ENCODE measurements around the gene AP3B1.

Gene AP3B1

DNA sequence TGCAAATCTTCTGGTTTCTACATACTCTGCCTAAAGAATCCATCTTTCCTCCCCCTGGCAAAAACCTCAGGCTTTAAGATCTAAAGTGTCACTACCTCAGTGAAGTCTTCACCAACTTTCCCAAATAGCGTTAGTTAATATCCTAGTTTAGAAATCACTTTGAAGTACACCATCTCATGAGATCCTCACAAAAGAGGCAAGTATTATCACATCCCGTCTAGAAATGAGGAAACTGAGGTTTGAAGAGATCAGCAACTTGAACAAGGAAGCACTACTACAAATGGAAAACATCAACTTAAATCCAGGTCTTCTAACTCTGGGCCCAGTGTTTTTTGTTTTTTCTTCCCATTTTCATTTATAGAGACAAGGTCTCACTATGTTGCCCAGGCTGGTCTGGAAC, 4.6 kb downstream of the AP3B1 start:
- DNase-seq (ENCODE audit: extremely low read depth in 1 of 2, low read depth in 1 of 2) = no peak

DNA sequence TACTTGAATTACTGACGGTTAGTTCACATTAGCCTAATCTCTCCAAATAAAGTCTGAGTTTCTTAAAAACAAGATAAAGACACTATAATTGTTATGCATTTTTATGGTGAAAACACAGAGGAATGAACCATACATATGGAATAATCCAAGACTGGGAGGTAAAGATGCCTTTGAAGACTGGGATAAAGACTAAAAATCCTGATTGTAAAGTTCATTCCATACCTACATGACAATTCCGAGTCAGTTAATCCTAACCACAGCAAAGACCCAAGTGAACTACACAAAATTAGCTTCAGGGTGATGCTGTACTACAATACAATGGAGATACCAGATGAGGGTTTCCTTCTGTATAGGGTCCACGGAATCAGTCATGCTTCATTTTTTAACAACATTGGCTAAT, 6.3 kb downstream of the AP3B1 start:
- no peak for DNase-seq (ENCODE audit: extremely low read depth in 1 of 2, low read depth in 1 of 2)

DNA sequence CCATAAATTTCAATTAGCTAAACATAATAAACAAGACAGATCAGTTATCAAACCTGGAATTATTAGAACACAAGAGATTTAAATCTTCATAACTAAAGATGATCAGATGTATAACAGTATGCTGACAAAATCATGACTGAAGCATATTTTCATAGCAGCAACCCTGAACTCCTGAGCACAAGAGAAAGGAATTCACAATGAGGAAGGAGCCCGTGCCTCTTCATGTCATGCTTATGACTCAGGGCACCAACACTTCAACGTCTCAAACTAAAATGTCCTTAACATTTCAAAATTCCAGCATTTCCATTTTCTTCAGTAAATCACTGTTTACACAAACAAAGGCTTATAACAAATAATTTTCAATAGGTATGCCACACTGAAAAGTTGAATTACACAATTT, 6.7 kb downstream of the AP3B1 start:
- no peak for DNase-seq (ENCODE audit: extremely low read depth in 1 of 2, low read depth in 1 of 2)

DNA sequence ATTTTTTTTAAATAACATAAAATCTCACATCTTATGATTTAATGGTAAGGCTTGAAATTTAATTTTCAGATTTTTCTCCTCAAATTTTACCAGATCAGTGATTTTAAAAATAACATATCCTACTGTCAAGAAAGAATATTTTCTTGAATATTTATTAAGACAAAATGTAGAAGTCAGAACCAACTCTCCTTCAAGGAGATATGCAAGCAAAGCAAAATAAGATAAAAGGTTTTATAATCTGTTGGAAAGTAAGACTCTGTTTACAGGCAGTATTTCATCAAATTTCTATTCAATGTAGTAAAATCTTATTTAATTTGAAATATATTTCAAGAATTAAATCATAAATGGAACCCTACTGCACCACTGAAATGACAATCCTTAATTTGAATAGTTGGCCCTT, 7.3 kb downstream of the AP3B1 start:
- DNase-seq (ENCODE audit: extremely low read depth in 1 of 2, low read depth in 1 of 2) = no peak

DNA sequence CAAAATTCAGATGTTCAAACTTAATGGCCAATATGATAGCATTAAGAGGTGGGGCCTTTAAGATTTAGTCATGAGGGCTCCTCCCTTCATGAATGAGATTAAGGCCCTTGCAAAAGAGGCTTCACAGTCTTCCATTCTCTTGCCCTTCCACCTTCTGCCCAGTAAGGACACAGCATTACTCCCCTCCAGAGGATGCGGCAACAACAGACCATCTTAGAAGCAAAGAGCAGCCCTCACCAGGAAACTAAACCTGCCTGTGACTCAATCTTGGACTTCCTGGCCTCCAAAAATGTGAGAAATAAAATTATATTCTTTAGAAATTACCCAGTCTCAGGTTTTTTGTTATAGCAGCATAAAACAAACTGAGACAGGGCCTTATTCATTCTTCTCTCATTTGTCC, 8.2 kb downstream of the AP3B1 start:
- DNase-seq (ENCODE audit: extremely low read depth in 1 of 2, low read depth in 1 of 2) = no peak

DNA sequence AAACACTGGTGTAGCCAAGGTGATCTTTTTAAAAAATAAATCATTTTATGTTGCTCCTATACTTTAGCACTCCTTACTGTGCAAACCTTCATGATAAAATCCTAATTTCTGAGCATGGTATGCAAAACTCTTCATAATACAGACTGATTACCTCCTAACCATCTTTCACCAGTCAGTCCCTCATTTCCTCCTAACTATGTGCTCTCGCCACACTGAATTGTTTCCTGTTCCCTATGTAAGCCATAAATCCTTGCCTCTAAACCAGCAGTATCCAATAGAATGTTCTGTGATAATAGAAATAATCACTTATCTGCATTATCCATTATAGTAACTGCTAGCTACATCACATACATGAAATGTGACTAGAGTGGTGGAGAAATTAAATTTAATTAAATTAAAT, 10.7 kb downstream of the AP3B1 start:
- DNase-seq (ENCODE audit: extremely low read depth in 1 of 2, low read depth in 1 of 2) = no peak

DNA sequence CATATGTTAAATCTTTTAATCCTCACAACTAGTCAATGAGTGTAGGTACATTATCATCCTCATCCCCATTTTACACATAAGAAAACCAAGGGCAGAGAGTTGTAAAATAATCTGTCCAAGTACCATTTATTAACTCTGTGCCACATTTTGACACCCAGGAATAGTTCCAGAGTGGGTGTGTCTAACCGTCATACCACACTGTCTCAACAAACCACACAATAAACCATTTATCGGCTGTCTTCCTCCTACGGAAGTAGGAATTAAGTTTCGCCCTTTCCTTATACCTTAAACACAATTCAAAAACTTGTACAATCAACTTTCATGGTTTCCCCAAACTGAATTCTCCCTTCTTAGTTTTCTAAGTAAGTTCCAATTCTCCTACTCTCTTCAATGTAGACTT, 11.4 kb downstream of the AP3B1 start:
- no peak for DNase-seq (ENCODE audit: extremely low read depth in 1 of 2, low read depth in 1 of 2)

DNA sequence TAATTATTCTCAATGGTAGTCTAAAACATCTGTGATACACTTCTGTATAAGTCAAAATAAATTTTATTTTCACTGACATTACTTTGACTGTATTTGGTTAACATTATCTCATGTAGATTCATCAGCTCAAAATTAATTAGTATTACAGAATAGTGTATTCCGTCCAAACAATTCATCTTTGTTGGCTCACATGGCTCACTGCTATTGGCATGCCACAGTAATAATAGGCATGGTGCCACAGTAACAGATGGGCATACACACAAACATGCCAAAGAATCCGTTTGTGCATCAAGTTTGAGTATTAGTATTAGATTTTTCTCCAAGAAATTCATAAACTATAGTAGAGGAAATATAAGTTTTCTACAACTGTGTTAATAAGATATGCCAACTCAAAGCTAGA, 14.2 kb downstream of the AP3B1 start:
- no peak for DNase-seq (ENCODE audit: extremely low read depth in 1 of 2, low read depth in 1 of 2)

DNA sequence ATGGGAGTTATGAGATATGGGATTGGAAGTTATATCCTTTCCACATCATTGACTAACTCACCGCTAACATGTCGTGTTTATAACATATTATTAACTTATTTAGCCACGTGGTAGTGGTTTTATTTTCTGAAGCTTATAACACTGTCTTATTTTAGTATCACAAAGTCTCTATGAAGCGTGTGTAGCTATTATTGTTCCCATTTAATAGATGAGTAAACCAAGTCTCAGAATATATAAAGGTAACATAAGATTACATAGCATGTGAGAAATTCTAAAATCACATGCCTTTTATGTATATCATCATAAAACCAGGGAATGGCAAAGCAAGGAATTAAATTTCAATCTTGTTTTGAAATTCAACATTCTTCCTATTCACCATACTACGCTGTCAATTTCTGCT, 15.3 kb downstream of the AP3B1 start:
- no peak for DNase-seq (ENCODE audit: extremely low read depth in 1 of 2, low read depth in 1 of 2)

DNA sequence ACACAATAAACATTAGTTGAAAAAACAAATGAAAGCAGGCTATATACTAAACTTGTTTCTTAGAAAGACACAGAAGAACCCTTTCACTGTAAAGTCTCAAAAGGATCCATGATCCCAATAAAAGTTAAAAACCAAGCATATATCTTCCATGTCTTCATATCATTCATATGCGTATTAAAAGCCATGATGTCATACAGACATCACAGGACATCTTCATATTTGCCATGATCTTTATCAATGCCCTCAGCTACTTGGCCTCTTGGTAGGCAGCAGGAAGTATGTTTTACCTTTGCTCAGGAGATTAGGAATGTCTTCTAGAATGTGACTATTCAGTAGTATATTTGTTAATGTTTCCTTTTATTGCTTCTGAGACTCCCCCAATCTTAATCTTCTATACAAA, 16.8 kb downstream of the AP3B1 start:
- no peak for DNase-seq (ENCODE audit: extremely low read depth in 1 of 2, low read depth in 1 of 2)

DNA sequence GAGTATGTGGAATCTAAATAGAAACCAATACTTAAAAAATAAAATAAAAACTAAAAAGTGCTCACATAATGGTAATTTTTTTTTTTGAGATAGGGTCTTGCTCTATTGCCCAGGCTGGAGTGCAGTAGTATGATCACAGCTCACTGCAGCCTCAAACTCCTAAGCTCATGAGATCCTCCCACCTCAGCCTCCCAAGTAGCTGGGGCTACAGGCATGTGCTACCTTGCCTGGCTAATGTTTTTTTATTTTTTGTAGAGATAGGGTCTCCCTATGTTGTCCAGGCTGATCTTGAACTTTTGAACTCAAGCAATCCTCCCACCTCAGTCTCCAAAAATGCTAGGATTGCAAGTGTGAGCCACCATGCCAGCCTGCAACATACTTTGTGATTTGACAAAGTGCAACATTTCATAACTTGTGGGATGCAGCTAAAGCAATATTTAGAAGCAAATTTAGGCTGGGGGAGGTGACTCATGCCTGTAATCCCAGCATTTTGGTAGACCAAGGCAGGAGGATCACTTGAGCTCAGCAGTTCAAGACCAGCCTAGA, 18.4 kb downstream of the AP3B1 start:
- DNase-seq (ENCODE audit: extremely low read depth in 1 of 2, low read depth in 1 of 2) = no peak

DNA sequence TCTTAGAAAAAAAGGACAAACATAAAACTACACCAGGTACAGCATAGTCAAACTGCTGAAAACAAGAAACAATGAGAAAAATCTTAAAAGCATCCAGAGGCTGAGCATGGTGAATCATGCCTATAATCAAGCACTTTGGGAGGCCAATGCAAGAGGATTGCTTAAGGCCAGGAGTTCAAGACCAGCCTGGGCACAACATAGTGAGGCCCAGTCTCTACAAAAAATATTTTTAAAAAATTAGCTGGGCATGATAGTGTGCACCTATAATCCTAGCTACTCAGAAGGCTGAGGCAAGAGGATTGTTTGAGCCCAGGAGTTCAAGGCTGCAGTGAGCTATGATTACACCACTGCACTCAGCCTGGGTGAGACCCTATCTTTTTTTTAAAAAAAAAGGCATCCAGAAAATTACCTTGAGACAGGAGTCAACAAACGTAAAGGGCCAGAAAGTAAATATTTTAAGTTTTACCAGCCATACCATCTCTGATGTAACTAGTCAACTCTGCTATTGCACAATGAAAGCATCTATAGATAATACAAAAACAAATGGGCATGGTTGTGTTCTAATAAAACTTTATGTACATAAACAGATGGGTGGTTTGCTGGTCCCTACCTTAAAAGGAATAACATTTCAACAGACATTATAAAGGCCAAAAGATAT, 19.8 kb downstream of the AP3B1 start:
- no peak for DNase-seq (ENCODE audit: extremely low read depth in 1 of 2, low read depth in 1 of 2)

DNA sequence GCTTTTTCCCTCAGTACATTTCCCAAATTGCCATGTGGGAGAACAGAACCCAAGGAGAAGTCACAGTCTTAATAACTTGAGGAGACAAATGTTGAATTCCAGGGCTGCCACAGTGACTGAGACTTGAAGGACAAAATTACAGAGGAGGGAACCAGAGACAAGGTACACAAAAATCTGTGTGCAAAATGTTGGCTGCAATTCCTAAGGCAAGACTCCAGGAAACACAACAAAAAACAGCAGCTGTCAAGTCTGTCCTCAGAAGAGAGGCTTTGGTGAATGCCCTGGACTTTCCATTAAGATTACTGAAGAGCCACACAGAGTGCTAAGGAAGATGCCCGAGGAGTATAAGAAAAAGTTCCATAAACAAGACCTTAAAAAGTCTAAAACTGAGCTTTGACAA, 21.1 kb downstream of the AP3B1 start:
- no peak for DNase-seq (ENCODE audit: extremely low read depth in 1 of 2, low read depth in 1 of 2)

DNA sequence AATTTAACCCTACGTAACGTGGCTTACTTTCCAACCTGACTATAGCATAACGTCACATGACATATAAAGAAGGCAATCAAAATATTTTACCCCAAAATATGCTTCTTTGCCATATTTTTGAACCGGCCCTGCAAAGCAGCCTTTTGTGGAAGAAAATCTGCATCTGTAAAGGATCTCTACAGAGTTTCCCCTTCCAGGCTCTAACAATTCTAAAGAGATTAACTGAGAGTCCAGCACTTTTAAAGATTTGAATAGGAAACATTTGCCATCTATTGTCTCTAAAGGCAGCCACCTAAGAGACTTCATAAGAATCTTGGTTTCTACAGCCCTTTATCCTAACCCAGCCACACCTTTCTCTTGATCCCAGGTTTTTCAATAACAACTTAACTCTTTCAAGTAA, 22.7 kb downstream of the AP3B1 start:
- no peak for DNase-seq (ENCODE audit: extremely low read depth in 1 of 2, low read depth in 1 of 2)

DNA sequence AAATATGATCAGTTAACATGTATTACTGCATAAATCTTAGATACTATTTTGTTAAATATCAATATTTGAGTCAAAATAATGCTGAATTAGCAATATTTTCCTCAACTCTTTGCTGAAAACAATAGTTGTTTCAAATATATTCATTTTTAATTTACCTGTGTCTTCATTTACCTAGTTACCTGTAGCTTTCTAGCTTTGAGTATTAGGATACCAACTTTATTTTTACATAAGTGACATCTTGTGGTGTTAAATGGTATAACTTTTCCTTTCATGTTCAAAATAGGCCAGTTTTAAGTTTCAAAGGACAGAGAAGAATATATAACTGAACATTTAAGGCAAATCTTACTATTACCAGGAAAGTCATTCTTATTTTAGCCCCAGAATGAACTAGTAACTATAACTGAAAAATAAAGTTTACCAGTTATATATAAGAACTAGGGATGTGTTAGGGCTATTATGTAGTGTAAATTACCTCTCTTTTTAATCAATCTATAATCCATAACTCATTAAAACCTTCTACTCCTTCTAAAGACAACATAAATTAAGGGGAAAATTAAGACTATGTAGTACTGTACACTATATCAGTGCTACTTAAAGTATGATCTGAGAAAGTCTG, 25.3 kb downstream of the AP3B1 start:
- DNase-seq (ENCODE audit: extremely low read depth in 1 of 2, low read depth in 1 of 2) = no peak

DNA sequence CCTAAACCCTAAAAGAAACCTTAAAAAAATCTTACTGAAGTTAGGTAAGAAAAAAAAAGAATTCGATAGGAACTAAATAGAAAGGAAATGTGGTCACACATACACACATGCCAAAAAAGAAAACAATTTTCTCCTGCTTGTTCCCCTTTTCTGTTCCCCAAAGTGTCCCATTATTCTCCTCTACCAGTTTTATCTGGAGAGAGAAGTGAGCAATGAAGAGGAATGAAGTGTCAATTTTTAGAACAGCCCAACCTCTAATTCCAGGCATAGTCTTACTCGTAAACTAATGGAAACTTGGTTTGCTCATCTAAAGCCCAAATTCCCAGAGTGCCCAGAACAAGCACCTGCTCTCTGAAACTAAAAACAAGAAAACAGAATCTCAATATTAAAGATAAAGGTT, 26.1 kb downstream of the AP3B1 start:
- DNase-seq (ENCODE audit: extremely low read depth in 1 of 2, low read depth in 1 of 2) = no peak

DNA sequence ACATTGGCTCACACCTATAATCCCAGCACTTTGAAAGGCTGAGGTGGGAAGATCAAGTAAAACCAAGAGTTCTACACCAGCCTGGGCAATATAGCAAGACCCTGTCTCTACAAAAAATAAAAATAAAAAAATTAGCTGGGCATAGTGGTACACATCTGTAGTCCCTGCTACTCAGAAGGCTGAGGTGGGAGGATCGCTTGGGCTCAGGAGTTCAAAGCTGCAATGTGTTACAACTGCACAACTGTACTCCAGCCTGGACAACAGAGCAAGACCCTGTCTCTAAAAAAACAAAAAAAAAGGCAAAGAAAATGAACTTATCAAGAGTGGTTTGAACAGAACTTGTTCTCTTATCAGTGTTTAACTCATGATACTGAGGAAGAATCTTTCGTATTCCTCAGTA, 29.3 kb downstream of the AP3B1 start:
- DNase-seq (ENCODE audit: extremely low read depth in 1 of 2, low read depth in 1 of 2) = no peak

DNA sequence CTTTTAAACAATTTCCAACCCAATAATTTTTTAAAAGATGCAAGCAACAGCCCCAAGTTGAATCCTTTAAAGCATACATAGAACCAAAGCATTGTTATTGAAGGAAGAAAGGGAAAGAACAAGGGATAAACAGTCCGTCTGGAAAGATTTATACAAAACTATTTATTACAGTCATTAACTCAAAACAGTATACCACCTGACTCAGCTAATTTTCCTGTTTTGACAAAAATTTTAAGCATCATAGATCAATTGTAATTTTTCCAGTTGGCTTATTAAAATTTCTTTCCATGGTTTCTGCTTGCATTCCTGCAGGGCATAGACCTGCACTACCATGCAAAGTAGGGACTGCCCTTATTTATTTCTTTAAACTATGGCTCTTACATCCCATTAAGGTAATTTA, 29.9 kb downstream of the AP3B1 start:
- DNase-seq (ENCODE audit: extremely low read depth in 1 of 2, low read depth in 1 of 2) = no peak

DNA sequence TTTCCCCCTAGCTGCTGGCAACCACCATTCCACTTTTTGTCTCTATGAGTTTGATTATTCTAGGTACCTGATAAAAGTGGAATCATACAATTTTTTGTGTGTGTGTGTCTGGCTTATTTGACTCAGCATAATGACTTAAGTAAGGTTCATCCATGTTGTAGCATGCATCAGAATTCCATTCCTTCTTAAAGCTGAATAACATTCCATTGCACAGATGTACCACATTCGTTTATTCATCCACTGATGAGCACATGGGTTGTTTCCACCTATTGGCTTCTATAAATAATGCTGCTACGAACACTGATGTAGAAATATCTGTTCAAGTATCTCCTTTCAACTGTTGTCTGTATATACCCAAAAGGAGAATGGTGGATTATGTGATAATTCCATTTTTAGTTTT, 33.7 kb downstream of the AP3B1 start:
- no peak for DNase-seq (ENCODE audit: extremely low read depth in 1 of 2, low read depth in 1 of 2)

DNA sequence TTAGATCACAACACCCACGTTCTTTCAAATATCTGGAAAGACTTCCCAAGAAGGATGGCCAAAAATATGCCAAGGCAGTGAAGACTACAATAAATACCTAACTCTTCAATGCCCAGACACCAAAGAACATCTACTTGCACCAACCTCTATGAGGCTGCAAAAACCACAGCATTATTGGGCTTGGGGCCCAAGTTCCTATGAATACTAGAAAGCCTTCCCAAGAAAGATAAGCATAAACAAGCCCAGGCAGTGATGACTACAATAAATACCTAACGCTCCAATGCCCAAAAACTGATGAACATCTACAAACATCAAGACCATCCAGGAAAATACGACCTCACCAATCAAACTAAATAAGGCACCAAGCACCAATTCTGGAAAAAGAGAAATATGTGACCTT, 41.3 kb downstream of the AP3B1 start:
- DNase-seq (ENCODE audit: extremely low read depth in 1 of 2, low read depth in 1 of 2) = no peak

DNA sequence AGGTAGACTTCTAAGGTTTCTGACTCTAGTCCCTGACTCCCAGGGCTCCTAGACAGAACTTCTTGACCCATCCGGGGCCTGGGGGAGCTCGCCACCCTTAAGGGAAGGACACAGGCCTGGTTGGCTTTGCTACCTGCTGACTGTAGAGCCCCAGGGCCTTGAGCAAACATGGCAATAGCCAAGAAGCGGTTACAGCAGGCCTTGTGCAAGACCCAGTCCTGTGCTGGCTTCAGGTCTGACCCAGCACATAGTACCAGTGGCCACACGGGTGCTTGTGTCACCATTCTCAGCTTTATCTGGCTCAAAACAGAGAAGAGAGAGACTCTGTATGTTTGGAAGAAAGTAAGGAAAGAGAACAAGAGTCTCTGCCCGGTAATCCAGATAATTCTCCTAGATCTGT, 41.8 kb downstream of the AP3B1 start:
- DNase-seq (ENCODE audit: extremely low read depth in 1 of 2, low read depth in 1 of 2) = no peak

DNA sequence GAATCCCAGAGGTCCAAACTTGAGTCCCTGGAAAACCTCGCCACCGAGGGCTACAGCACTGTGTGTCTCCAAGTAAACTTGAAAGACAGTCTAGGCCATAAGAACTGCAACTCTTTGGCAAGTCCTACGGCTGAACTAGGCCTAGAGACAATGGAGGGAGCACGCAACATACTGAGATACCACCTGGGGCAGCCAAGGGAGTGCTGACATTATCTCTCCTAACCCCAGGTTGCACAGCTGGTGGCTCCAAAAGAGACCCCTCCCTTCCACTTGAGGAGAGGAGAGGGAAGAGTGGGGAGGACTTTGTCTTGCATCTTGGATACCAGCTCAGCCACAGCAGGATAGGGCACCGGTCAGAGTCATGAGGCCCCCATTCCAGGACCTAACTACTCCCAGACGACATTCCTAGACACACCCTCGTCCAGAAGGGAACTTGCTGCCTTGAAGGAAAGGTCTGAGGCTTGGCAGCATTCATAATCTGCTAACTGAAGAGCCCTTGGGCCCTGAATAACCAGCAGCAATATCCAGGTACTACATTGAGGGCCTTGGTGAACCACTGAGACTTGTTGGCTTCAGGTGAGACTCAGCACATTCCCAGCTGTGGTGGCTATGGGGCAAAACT, 42.7 kb downstream of the AP3B1 start:
- DNase-seq (ENCODE audit: extremely low read depth in 1 of 2, low read depth in 1 of 2) = no peak
